ENCODE results near the gene BPGM. TPM values are rescaled to one million over a fixed set of nuclear protein-coding genes. Genes with fewer than 3 reads are reported as not detected.

BPGM gene
- 12.4 and 17.4 TPM in 2 replicates for polyA plus RNA-seq (2012; rRNA removed)
- polyA plus RNA-seq (2012; cell fraction: cytosol; rRNA removed): 20.2 and 28.4 TPM in 2 replicates
- polyA plus RNA-seq (2012; cell fraction: nucleus; rRNA removed): 4.7 and 7.0 TPM in 2 replicates

- POLR2A ChIA-PET: interaction anchor here (0.7 to 2.0 kb wide), 7 partner anchors 11 to 299 kb away, joined by 3 to 5 read pairs (median 3); no protein-coding TSS in a partner anchor
- Histone ChIP-seq H4K20me1 (ENCODE audit: insufficient read depth) (no peaks in the 10 kb centered on the region), H3K4me3 (ENCODE audit: low read depth in 2 of 2, low read length in 1 of 2) (peak within 1 kb of the TSS; percentile 75 to 79), H3K9me3 (no peaks in the 10 kb centered on the region), H3K36me3 (replicated peaks in 1 of 2; ENCODE audit: control insufficient read depth in 1 of 2, insufficient read depth in 2 of 2, low read length in 1 of 2) (no peaks in the 10 kb centered on the region), H2AFZ (ENCODE audit: low read depth) (peak within 1 kb of the TSS; percentile 83), H3F3A (replicated peaks; ENCODE audit: insufficient read depth) (no peaks in the 10 kb centered on the region), H3K9me2 (no peaks in the 10 kb centered on the region), H3K9ac (peak within 1 kb of the TSS; percentile 83), H3K4me2 (peak within 1 kb of the TSS; percentile 77), H3K4me1 (ENCODE audit: control insufficient read depth in 1 of 2, insufficient read depth in 2 of 2, low read depth in 1 of 2, low read length in 1 of 2) (peaks cover 11 to 15% of the 10 kb centered on the region in 2 experiments; a peak in 3 of 4 replicates), H3K27ac (ENCODE audit: low read depth in 2 of 2, low read length in 1 of 2) (peak within 1 kb of the TSS; percentile 80 to 81), H3K27me3 (ENCODE audit: insufficient read depth) (no peaks in the 10 kb centered on the region), H3K79me2 (ENCODE audit: insufficient read depth) (peaks cover 59% of the 10 kb centered on the region)
- DNase-seq: peak; percentile 94
- CTCF ChIA-PET: interaction anchor here (0.7 to 5.5 kb wide), 22 partner anchors 9 to 539 kb away, joined by 3 to 64 read pairs (median 4); partner anchors contain the start of genes AGBL3, AKR1B1 and CYREN
- under 1% methylated on average over 35 of the region's 36 CpGs for WGBS (ENCODE audit: low lambda C conversion rate)
- no peak for TF ChIP-seq FOXJ3 (CRISPR knock-in tag; IDR thresholded peaks at IDR 0.05)
- peak; percentile 95 for TF ChIP-seq IRF3 (IDR thresholded peaks at IDR 0.05; ENCODE audit: low read depth, low read length)
- no peak for TF ChIP-seq RXRA (IDR thresholded peaks at IDR 0.05; ENCODE audit: borderline replicate concordance, low read depth)
- peak; percentile 100 for TF ChIP-seq PBX3 (IDR thresholded peaks at IDR 0.05)
- TF ChIP-seq FOSL2 (IDR thresholded peaks at IDR 0.05; ENCODE audit: borderline replicate concordance, low read depth): no peak; the same call in 1 of the 2 replicates
- peak; percentile 96 for TF ChIP-seq ELF1 (IDR thresholded peaks at IDR 0.05)
- TF ChIP-seq GABPA (IDR thresholded peaks at IDR 0.05; ENCODE audit: low read depth): peak; percentile 98
- no peak for TF ChIP-seq JUND (IDR thresholded peaks at IDR 0.05)
- TF ChIP-seq SIN3A (IDR thresholded peaks at IDR 0.05; ENCODE audit: borderline replicate concordance, low read depth, low read length): peak; percentile 17; the same call in 1 of the 2 replicates
- TF ChIP-seq EP300 (IDR thresholded peaks at IDR 0.05; ENCODE audit: borderline replicate concordance in 1 of 2, low read depth in 1 of 2, low read length in 1 of 2): no peak
- peak; percentile 35; the same call in 1 of the 2 replicates for TF ChIP-seq TCF12 (IDR thresholded peaks at IDR 0.05)
- peak; percentile 96 for TF ChIP-seq CHD2 (IDR thresholded peaks at IDR 0.05; ENCODE audit: low read length, partially characterized antibody)
- no peak for TF ChIP-seq USF2 (IDR thresholded peaks at IDR 0.05; ENCODE audit: borderline replicate concordance, low read depth, low read length)
- no peak for TF ChIP-seq USF1 (IDR thresholded peaks at IDR 0.05; ENCODE audit: borderline replicate concordance, low read depth)
- no peak for TF ChIP-seq NRF1 (IDR thresholded peaks at IDR 0.05; ENCODE audit: low read depth, low read length)
- peak; percentile 68; the same call in 1 of the 2 replicates for TF ChIP-seq RFX5 (IDR thresholded peaks at IDR 0.05; ENCODE audit: low read length)
- TF ChIP-seq MAX (IDR thresholded peaks at IDR 0.05; ENCODE audit: low read depth): 0 out of 2 replicates have a peak, but pooled peaks have one; percentile 37
- no peak for TF ChIP-seq RCOR1 (IDR thresholded peaks at IDR 0.05; ENCODE audit: low read length)
- TF ChIP-seq SMC3 (IDR thresholded peaks at IDR 0.05; ENCODE audit: low read depth, low read length): no peak
- peak; percentile 87 for TF ChIP-seq YY1 (IDR thresholded peaks at IDR 0.05; ENCODE audit: low read depth)
- no peak for TF ChIP-seq EZH2phosphoT487 (IDR thresholded peaks at IDR 0.05; ENCODE audit: borderline replicate concordance, low read depth)
- TF ChIP-seq CTCF (IDR thresholded peaks at IDR 0.05): peak; percentile 56
- peak; percentile 87 for TF ChIP-seq MXI1 (IDR thresholded peaks at IDR 0.05; ENCODE audit: low read depth, low read length)
- TF ChIP-seq POLR2AphosphoS5 (IDR thresholded peaks at IDR 0.05; ENCODE audit: low read depth, low read length): peak; percentile 98
- no peak for TF ChIP-seq NFIC (IDR thresholded peaks at IDR 0.05; ENCODE audit: borderline replicate concordance)
- TF ChIP-seq TAF1 (IDR thresholded peaks at IDR 0.05; ENCODE audit: borderline replicate concordance, low read depth, low read length): peak; percentile 96
- no peak for TF ChIP-seq TEAD4 (IDR thresholded peaks at IDR 0.05; ENCODE audit: borderline replicate concordance, insufficient read depth)
Measured at GRCh38 chr7:134646425-134647305, at the start of gene BPGM. Gene BPGM (plus strand): TSS chr7:134646853. CDS start chr7:134661508, 14,655 bp downstream.

All from SK-N-SH (cell line).